ENCODE data around the gene KRTAP19-8.

The KRTAP19-8 gene

DNA sequence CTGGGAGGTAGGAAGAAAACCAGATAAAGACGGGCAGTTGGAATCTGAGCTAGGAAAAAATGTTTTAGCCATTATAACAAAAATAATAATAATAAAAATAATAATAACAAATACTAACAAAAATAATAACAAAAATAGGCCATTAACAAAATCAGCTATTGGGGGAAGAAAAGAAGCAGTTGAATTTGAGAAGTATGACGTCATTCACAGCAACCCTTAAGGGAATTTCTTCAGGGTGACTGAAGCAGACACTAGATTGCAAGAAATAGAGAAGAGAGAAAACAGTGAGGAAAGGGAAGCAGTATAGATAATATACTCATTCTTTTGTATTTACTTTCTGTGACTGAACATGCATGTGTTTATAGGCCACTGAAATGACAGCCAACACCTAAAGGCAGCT is 20.0 kb downstream of the KRTAP19-8 start:
- Histone ChIP-seq H3K4me3 (ENCODE audit: low read depth, low read length, poor library complexity, severe bottlenecking) (no peak overlapping the region), H3K27ac (ENCODE audit: low read depth, low read length, poor library complexity, severe bottlenecking) (no peak overlapping the region), H3K4me2 (ENCODE audit: low read length) (no peak overlapping the region), H2AFZ (ENCODE audit: low read length) (no peak overlapping the region), H3K27me3 (ENCODE audit: insufficient read depth, low read length) (no peaks in the 10 kb centered on the region; the same call in 1 of the 2 replicates), H3K36me3 (ENCODE audit: insufficient read depth, low read length) (no peaks in the 10 kb centered on the region), H3K9me3 (ENCODE audit: low read length) (no peaks in the 10 kb centered on the region), H3K79me2 (ENCODE audit: insufficient read depth, low read length) (no peaks in the 10 kb centered on the region), H3K9ac (ENCODE audit: low read length) (no peak overlapping the region), H3K9me2 (ENCODE audit: low read depth, low read length) (no peaks in the 10 kb centered on the region), H3F3A (ENCODE audit: insufficient read depth, low read length) (no peaks in the 10 kb centered on the region), H3K4me1 (ENCODE audit: insufficient read depth, low read length, severe bottlenecking) (no peaks in the 10 kb centered on the region), H4K20me1 (ENCODE audit: insufficient read depth, low read length) (no peaks in the 10 kb centered on the region)
- TF ChIP-seq, protein P1, sequence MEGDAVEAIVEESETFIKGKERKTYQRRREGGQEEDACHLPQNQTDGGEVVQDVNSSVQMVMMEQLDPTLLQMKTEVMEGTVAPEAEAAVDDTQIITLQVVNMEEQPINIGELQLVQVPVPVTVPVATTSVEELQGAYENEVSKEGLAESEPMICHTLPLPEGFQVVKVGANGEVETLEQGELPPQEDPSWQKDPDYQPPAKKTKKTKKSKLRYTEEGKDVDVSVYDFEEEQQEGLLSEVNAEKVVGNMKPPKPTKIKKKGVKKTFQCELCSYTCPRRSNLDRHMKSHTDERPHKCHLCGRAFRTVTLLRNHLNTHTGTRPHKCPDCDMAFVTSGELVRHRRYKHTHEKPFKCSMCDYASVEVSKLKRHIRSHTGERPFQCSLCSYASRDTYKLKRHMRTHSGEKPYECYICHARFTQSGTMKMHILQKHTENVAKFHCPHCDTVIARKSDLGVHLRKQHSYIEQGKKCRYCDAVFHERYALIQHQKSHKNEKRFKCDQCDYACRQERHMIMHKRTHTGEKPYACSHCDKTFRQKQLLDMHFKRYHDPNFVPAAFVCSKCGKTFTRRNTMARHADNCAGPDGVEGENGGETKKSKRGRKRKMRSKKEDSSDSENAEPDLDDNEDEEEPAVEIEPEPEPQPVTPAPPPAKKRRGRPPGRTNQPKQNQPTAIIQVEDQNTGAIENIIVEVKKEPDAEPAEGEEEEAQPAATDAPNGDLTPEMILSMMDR (IDR thresholded peaks at IDR 0.05; ENCODE audit: low read length), result no peak
- TF ChIP-seq EZH2 (IDR thresholded peaks at IDR 0.05; ENCODE audit: borderline replicate concordance, low read length), result no peak

DNA sequence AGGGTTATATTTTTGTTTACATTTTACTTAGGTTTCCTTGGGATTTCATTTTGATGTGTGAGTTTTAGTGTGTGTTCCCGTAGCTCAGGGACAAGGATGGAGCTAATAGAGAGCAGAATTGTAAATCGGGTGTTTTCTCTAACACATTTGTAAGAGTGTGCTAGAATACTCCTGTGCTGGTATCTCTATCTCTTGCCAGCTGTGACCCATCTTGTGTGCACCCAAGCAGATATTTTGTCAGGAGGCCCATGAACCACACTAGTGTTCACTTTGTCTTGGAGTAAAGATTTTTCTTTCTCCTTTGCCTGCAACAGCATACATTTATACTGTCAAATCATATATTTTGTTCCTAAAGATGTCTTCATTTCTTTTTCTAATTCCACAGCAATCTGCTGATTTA is 23.4 kb downstream of the KRTAP19-8 start:
- H3K79me2 ChIP-seq (ENCODE audit: insufficient read depth, low read length), result no peaks in the 10 kb centered on the region
- TF ChIP-seq, protein P1 (IDR thresholded peaks at IDR 0.05; ENCODE audit: low read length), result no peak
- TF ChIP-seq EZH2 (IDR thresholded peaks at IDR 0.05; ENCODE audit: borderline replicate concordance, low read length), result no peak
- no peak overlapping the region for H3K9ac ChIP-seq (ENCODE audit: low read length)
- H3K27me3 ChIP-seq (ENCODE audit: insufficient read depth, low read length), result no peaks in the 10 kb centered on the region
- no peaks in the 10 kb centered on the region for H3K9me2 ChIP-seq (ENCODE audit: low read depth, low read length)
- no peaks in the 10 kb centered on the region for H4K20me1 ChIP-seq (ENCODE audit: insufficient read depth, low read length)
- no peak overlapping the region for H3K4me3 ChIP-seq (ENCODE audit: low read depth, low read length, poor library complexity, severe bottlenecking)
- H3K36me3 ChIP-seq (ENCODE audit: insufficient read depth, low read length), result no peaks in the 10 kb centered on the region
- no peaks in the 10 kb centered on the region for H3K9me3 ChIP-seq (ENCODE audit: low read length)
- H3K4me2 ChIP-seq (ENCODE audit: low read length), result no peak overlapping the region
- no peaks in the 10 kb centered on the region for H3F3A ChIP-seq (ENCODE audit: insufficient read depth, low read length)
- H3K4me1 ChIP-seq (ENCODE audit: insufficient read depth, low read length, severe bottlenecking), result no peaks in the 10 kb centered on the region
- no peak overlapping the region for H3K27ac ChIP-seq (ENCODE audit: low read depth, low read length, poor library complexity, severe bottlenecking)
- H2AFZ ChIP-seq (ENCODE audit: low read length), result no peak overlapping the region

DNA sequence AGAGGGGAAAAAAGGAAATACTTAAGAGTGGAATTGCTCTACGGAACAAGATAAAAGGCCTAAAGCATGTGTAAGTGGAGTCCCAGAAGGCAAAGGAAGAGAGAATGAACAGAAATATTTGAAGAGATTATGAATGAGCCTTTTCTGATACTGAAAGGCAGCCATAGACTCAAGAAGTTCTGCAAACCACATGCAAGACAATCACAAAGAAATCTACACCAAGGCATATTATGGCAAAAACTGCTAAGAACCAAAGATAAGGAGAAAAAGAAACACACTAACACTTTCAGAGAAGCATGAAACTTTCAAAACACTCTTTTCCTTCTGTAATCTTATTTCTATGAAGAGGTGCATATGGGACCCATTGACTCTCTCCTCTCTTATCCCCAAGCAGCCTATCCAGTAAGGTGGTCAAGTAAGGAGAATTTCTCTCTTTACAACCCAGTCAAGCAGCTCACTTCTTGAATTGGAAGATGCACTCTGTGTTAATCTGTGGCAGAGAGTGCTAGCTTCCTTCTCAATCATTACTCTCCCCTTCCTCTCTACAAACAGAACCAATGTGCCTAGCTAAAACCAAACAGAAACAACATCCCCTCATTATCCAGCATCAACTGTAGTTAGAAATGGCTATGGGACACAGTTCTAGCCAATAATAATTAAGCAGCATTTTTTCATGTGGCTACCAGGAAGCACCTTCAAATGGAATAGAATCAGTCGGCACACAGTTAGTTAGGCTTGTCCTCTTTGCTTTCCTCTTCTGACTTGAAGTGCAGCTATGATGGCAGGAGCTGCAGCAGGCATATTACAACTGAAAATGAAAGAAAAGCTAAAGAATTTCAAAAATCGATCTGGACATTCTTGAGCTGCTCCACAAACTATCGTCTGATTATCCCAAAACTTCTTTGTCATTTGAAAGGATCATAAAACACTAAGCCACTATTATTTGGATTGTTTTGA is 25.9 kb downstream of the KRTAP19-8 start:
- no peaks in the 10 kb centered on the region for H3F3A ChIP-seq (ENCODE audit: insufficient read depth, low read length)
- H3K4me2 ChIP-seq (ENCODE audit: low read length), result no peak overlapping the region
- no peaks in the 10 kb centered on the region for H3K9me3 ChIP-seq (ENCODE audit: low read length)
- no peaks in the 10 kb centered on the region for H4K20me1 ChIP-seq (ENCODE audit: insufficient read depth, low read length)
- H2AFZ ChIP-seq (ENCODE audit: low read length), result no peak overlapping the region
- H3K27ac ChIP-seq (ENCODE audit: low read depth, low read length, poor library complexity, severe bottlenecking), result no peak overlapping the region
- no peak overlapping the region for H3K4me3 ChIP-seq (ENCODE audit: low read depth, low read length, poor library complexity, severe bottlenecking)
- H3K4me1 ChIP-seq (ENCODE audit: insufficient read depth, low read length, severe bottlenecking), result no peaks in the 10 kb centered on the region
- H3K9ac ChIP-seq (ENCODE audit: low read length), result no peak overlapping the region
- no peaks in the 10 kb centered on the region for H3K9me2 ChIP-seq (ENCODE audit: low read depth, low read length)
- no peaks in the 10 kb centered on the region for H3K36me3 ChIP-seq (ENCODE audit: insufficient read depth, low read length)
- TF ChIP-seq EZH2 (IDR thresholded peaks at IDR 0.05; ENCODE audit: borderline replicate concordance, low read length), result no peak
- TF ChIP-seq, protein P1 (IDR thresholded peaks at IDR 0.05; ENCODE audit: low read length), result no peak
- no peaks in the 10 kb centered on the region for H3K27me3 ChIP-seq (ENCODE audit: insufficient read depth, low read length)
- H3K79me2 ChIP-seq (ENCODE audit: insufficient read depth, low read length), result no peaks in the 10 kb centered on the region
